GM12891 (cell line): ENCODE results near the gene NRG2.

ENCODE experiments used
- PAX5 ChIP-seq: IDR thresholded peaks from 2 replicates; pipeline ENCODE4 v1.6.1; 2011; ENCODE audit warnings: low read length, moderate library complexity, mild to moderate bottlenecking; ENCODE audit not compliant: insufficient read depth, severe bottlenecking
- POLR2A ChIP-seq: IDR thresholded peaks from 2 replicates; pipeline ENCODE4 v1.6.1; 2011; ENCODE audit warnings: low read depth, low read length, control low read depth
- POLR2AphosphoS5 ChIP-seq: IDR thresholded peaks from 2 replicates; pipeline ENCODE4 v1.6.1; 2011; ENCODE audit warnings: low read depth, low read length, control low read depth
- SPI1 ChIP-seq: IDR thresholded peaks from 2 replicates; pipeline ENCODE4 v1.6.1; 2011; ENCODE audit warnings: low read depth, low read length, control low read depth
- TAF1 ChIP-seq: IDR thresholded peaks from 2 replicates; pipeline ENCODE4 v1.6.1; 2011; ENCODE audit warnings: low read depth, low read length, control low read depth

DNA sequence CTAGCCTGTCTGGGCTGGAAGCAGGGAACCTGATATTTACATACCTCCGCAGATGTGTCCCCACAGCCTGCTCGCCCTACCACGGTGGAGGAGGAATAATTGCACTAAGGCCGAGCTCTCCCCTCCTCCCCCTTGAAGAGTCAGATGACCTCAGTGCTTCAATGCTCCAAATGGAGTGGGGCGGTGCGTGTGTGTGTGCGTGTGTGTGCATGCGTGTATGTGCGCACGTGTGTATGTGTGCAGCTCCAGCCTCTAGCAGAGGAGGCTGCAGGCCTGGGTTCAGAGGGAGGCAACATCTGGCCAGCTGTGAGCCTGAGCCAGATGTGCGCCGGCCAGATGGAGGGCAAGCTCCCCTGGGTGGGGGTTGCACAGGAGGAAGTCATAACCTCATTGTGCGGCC lies 90.5 kb downstream of the NRG2 start:
- TF ChIP-seq POLR2A, result no peak
- TF ChIP-seq TAF1, result no peak
- TF ChIP-seq SPI1, result no peak
- no peak for TF ChIP-seq PAX5
- TF ChIP-seq POLR2AphosphoS5, result no peak
